H54 (cell line): ENCODE results near the gene CREB3L2.
"Not testable (repeated sequence)": the region's sequence is repeated elsewhere in the genome, so short reads cannot be mapped to it uniquely, and the experiment has no call there.

Experiments
- DNase-seq: peaks from one replicate; pipeline ENCODE4 v3.0.0; 2011; ENCODE audit warnings: low spot score, mixed read lengths; ENCODE audit not compliant: insufficient read length
- FAIRE-seq: peaks from 3 replicates; lab custom pipeline; 2011; peaks lifted over from hg19 to GRCh38; lab: Jason Lieb, UNC
- POLR2A ChIP-seq: IDR thresholded peaks from 2 replicates; pipeline ENCODE4 v1.6.1; 2011; ENCODE audit warnings: low read depth, mild to moderate bottlenecking, low read length

The CREB3L2 gene

GRCh38 chr7:138024765-138025164 is 22.9 kb upstream of the CREB3L2 start:
- no peak for FAIRE-seq
- no peak for TF ChIP-seq POLR2A
- DNase-seq: no peak

- FAIRE-seq (no peak), DNase-seq (no peak)
- no peak for TF ChIP-seq POLR2A
Observed at GRCh38 chr7:138024343-138024691, 22.4 kb upstream of the CREB3L2 start.

GRCh38 chr7:138023618-138024342 is 21.9 kb upstream of the CREB3L2 start:
- FAIRE-seq: no peak
- no peak for DNase-seq
- TF ChIP-seq POLR2A: no peak

- no peak for FAIRE-seq
Observed at GRCh38 chr7:138021889-138022288, 20.0 kb upstream of the CREB3L2 start.

GRCh38 chr7:138017992-138018391 is 16.1 kb upstream of the CREB3L2 start:
- FAIRE-seq (no peak), DNase-seq (no peak)
- no peak for TF ChIP-seq POLR2A

More at GRCh38 chr7:138021889-138022288, 20.0 kb upstream of the CREB3L2 start:
- no peak for DNase-seq
- no peak for TF ChIP-seq POLR2A

- FAIRE-seq: no peak
- no peak for TF ChIP-seq POLR2A
- DNase-seq: no peak
Observed at GRCh38 chr7:138015096-138015495, 13.2 kb upstream of the CREB3L2 start.

GRCh38 chr7:138014686-138015085 is 12.8 kb upstream of the CREB3L2 start:
- FAIRE-seq (no peak), DNase-seq (no peak)
- no peak for TF ChIP-seq POLR2A

GRCh38 chr7:138014201-138014600 is 12.3 kb upstream of the CREB3L2 start:
- FAIRE-seq, DNase-seq: not testable (repeated sequence)

- FAIRE-seq (no peak), DNase-seq (no peak)
- TF ChIP-seq POLR2A: no peak
Observed at GRCh38 chr7:138009350-138009653, 7.4 kb upstream of the CREB3L2 start.

GRCh38 chr7:138008588-138009349 is 6.9 kb upstream of the CREB3L2 start:
- FAIRE-seq (no peak), DNase-seq (peak; percentile 15)
- TF ChIP-seq POLR2A: no peak

GRCh38 chr7:138008019-138008587 is 6.2 kb upstream of the CREB3L2 start:
- no peak for DNase-seq
- FAIRE-seq: no peak
- no peak for TF ChIP-seq POLR2A

- DNase-seq: no peak
Observed at GRCh38 chr7:138006106-138006505, 4.2 kb upstream of the CREB3L2 start.

GRCh38 chr7:138004936-138005335 is 3.0 kb upstream of the CREB3L2 start:
- no peak for TF ChIP-seq POLR2A
- no peak for FAIRE-seq
- no peak for DNase-seq

More at GRCh38 chr7:138006106-138006505, 4.2 kb upstream of the CREB3L2 start:
- no peak for TF ChIP-seq POLR2A
- no peak for FAIRE-seq

- TF ChIP-seq POLR2A: no peak
- no peak for DNase-seq
- FAIRE-seq: no peak
Observed at GRCh38 chr7:138004046-138004445, 2.2 kb upstream of the CREB3L2 start.
